ENCODE data around the gene PKN1. TPM values are rescaled to one million over a fixed set of nuclear protein-coding genes. Genes with fewer than 3 reads are reported as not detected.

The PKN1 gene
- total and polyA plus RNA-seq, 4 donors = 13.7 to 41.6 (median 22.3) TPM

DNA sequence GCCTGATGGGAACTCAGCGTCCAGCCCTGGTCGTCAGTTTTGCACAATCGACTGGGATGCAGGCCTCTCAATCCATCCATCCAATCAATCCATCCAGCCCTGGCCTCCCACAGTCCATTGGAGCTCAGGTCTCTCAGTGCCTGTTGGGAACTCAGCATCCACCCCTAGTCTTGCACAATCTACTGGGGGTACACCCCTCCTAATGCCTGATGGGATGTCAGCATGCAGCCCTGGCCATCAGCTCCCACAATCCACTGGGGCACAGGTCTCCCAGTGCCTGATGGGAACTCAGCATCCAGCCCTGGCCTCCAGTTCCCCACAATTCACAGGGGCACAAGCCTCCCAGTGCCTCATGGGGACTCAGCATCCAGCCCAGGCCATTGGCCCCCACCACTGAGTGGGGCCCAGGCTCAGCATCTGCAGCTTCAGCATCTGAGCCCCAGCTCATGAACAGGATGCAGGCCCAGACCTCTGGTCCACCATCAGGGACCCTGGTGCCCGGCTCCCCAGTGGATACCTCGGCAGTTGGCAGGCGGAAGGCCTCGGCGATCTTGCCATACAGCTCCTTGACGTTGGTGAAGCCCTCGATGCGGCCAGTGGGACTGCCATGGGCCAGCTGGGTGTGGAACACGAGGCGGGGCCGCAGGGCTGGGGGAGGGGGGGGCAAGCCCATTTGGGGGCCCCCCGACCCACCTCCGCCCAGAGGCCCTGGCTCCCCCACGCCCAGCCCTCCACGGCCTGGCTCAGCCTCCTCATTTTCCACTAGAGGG, 49.3 kb downstream of the PKN1 start:
- H3K27ac ChIP-seq (ENCODE audit: low read depth in 1 of 2, low read length in 2 of 2) = no peak overlapping the region
- no peak for DNase-seq (ENCODE audit: low spot score)
- H3K9me3 ChIP-seq (ENCODE audit: control insufficient read depth in 4 of 4, low read length in 3 of 4) = no peaks in the 10 kb centered on the region
- WGBS = 96% methylated on average over 18 of the region's 18 CpGs
- H3K4me1 ChIP-seq (ENCODE audit: control insufficient read depth in 4 of 4, insufficient read depth in 4 of 4, low read length in 3 of 4) = no peaks in the 10 kb centered on the region
- peaks cover 3 to 16% (median 5%) of the 10 kb centered on the region in 4 donors for H3K36me3 ChIP-seq (ENCODE audit: control insufficient read depth in 4 of 4, insufficient read depth in 3 of 4, low read depth in 1 of 4, low read length in 3 of 4)
- no peaks in the 10 kb centered on the region for H3K27me3 ChIP-seq (ENCODE audit: control insufficient read depth in 4 of 4, insufficient read depth in 4 of 4, low read length in 3 of 4)
- no peak overlapping the region for H3K9ac ChIP-seq (ENCODE audit: low read depth in 1 of 2, low read length in 2 of 2)
- no peak overlapping the region for H3K4me3 ChIP-seq (ENCODE audit: low read depth in 1 of 3, low read length in 3 of 3)
- TF ChIP-seq, protein P1, sequence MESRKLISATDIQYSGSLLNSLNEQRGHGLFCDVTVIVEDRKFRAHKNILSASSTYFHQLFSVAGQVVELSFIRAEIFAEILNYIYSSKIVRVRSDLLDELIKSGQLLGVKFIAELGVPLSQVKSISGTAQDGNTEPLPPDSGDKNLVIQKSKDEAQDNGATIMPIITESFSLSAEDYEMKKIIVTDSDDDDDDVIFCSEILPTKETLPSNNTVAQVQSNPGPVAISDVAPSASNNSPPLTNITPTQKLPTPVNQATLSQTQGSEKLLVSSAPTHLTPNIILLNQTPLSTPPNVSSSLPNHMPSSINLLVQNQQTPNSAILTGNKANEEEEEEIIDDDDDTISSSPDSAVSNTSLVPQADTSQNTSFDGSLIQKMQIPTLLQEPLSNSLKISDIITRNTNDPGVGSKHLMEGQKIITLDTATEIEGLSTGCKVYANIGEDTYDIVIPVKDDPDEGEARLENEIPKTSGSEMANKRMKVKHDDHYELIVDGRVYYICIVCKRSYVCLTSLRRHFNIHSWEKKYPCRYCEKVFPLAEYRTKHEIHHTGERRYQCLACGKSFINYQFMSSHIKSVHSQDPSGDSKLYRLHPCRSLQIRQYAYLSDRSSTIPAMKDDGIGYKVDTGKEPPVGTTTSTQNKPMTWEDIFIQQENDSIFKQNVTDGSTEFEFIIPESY (IDR thresholded peaks at IDR 0.05) = no peak
- TF ChIP-seq EGR1 (IDR thresholded peaks at IDR 0.05; ENCODE audit: low read depth in 2 of 2) (no peak), GABPA (IDR thresholded peaks at IDR 0.05 in 1 of 2, conservative IDR thresholded peaks at IDR 0.05 in 1 of 2) (no peak), HNF4A (conservative IDR thresholded peaks at IDR 0.05) (no peak)
- TF ChIP-seq, protein P2, sequence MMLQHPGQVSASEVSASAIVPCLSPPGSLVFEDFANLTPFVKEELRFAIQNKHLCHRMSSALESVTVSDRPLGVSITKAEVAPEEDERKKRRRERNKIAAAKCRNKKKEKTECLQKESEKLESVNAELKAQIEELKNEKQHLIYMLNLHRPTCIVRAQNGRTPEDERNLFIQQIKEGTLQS (IDR thresholded peaks at IDR 0.05) = no peak

DNA sequence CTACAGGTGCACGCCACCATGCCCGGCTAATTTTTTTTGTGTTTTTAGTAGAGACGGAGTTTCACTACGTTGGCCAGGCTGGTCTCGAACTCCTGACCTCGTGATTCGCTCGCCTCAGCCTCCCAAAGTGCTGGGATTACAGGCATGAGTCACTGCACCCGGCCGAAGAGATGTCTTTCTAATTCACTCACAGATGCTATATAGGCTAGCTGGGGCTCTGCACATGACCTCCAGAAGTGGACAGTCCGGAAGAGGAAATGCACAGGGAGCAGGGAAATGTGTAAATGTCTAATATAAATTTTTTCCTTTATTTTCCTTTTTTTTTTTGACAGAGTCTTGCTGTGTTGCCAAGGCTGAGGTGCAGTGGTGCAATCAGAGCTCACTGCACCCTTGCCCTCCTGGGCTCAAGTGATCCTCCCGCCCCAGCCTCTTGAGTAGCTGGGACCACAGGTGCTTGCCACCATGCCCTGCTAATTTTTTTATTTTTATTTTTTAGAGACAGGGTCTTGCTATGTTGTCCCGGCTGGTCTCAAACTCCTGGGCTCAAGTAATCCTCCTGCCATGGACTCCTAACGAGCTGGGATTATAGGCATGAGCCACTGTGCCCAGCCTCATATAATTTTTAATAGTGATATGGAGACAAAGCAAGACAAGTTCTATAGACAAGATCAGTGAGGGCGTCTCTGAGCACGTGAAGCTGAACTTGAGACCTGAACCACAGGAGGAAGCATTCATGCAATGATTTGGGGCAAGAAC, 54.4 kb downstream of the PKN1 start:
- no peak overlapping the region for H3K27ac ChIP-seq (ENCODE audit: low read depth in 1 of 2, low read length in 2 of 2)
- 95% methylated on average over 16 of the region's 16 CpGs for WGBS
- TF ChIP-seq NR2F2 (IDR thresholded peaks at IDR 0.05) = no peak
- no peak for TF ChIP-seq GABPA (IDR thresholded peaks at IDR 0.05 in 1 of 2, conservative IDR thresholded peaks at IDR 0.05 in 1 of 2)
- no peak for TF ChIP-seq JUND (IDR thresholded peaks at IDR 0.05)
- TF ChIP-seq FOXA2 (IDR thresholded peaks at IDR 0.05) = no peak
- TF ChIP-seq, protein P3, sequence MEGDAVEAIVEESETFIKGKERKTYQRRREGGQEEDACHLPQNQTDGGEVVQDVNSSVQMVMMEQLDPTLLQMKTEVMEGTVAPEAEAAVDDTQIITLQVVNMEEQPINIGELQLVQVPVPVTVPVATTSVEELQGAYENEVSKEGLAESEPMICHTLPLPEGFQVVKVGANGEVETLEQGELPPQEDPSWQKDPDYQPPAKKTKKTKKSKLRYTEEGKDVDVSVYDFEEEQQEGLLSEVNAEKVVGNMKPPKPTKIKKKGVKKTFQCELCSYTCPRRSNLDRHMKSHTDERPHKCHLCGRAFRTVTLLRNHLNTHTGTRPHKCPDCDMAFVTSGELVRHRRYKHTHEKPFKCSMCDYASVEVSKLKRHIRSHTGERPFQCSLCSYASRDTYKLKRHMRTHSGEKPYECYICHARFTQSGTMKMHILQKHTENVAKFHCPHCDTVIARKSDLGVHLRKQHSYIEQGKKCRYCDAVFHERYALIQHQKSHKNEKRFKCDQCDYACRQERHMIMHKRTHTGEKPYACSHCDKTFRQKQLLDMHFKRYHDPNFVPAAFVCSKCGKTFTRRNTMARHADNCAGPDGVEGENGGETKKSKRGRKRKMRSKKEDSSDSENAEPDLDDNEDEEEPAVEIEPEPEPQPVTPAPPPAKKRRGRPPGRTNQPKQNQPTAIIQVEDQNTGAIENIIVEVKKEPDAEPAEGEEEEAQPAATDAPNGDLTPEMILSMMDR (IDR thresholded peaks at IDR 0.05; ENCODE audit: low read depth, low read length, missing input control) = no peak
- TF ChIP-seq, protein P2 (IDR thresholded peaks at IDR 0.05) = no peak
- TF ChIP-seq HNF4A (conservative IDR thresholded peaks at IDR 0.05) = no peak
- TF ChIP-seq RXRA (IDR thresholded peaks at IDR 0.05) = no peak
- H3K4me3 ChIP-seq (ENCODE audit: low read depth in 1 of 3, low read length in 3 of 3) = no peak overlapping the region
- H3K9me3 ChIP-seq (ENCODE audit: control insufficient read depth in 4 of 4, low read length in 3 of 4) = no peaks in the 10 kb centered on the region
- H3K9ac ChIP-seq (ENCODE audit: low read depth in 1 of 2, low read length in 2 of 2) = no peak overlapping the region
- H3K36me3 ChIP-seq (ENCODE audit: control insufficient read depth in 4 of 4, insufficient read depth in 3 of 4, low read depth in 1 of 4, low read length in 3 of 4) = peaks cover 2 to 8% (median 5%) of the 10 kb centered on the region in 4 donors
- DNase-seq (ENCODE audit: low spot score) = no peak
- H3K27me3 ChIP-seq (ENCODE audit: control insufficient read depth in 4 of 4, insufficient read depth in 4 of 4, low read length in 3 of 4) = no peaks in the 10 kb centered on the region
- H3K4me1 ChIP-seq (ENCODE audit: control insufficient read depth in 4 of 4, insufficient read depth in 4 of 4, low read length in 3 of 4) = no peaks in the 10 kb centered on the region

Measured in liver (tissue), 9 donors.